ENCODE measurements around the gene RCN2.
A peak's percentile ranks its signal among the peaks of the same experiment; 100 is the strongest.

Gene RCN2

DNA sequence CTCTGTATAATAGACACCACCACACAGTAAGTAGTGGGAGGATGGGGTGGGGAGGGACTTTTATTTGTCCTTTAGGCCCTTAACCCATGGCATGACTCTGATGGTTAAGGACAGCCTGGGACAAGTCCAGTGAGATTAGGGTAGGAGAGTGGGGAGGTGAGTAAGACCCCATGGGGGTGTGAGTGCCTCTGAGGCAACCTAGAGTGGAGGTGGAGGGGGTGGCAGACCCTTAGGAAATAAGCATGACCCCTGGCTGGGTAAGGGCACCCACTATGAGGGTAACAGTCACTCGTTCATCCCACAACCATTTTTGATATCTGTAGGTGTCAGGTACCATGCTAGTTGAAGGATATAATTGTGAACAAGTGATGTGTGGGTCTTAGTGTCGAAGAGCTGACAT is 42.4 kb downstream of the RCN2 start:
- no peak for DNase-seq

GRCh38 chr15:76974456-76975036 is 43.0 kb downstream of the RCN2 start:
- DNase-seq: peak in 2 of 56 donors; percentile 15 to 18

- DNase-seq: no peak
Measured at GRCh38 chr15:76976141-76976540, 44.6 kb downstream of the RCN2 start.

GRCh38 chr15:76976572-76977270 is 45.2 kb downstream of the RCN2 start:
- DNase-seq: no peak

DNA sequence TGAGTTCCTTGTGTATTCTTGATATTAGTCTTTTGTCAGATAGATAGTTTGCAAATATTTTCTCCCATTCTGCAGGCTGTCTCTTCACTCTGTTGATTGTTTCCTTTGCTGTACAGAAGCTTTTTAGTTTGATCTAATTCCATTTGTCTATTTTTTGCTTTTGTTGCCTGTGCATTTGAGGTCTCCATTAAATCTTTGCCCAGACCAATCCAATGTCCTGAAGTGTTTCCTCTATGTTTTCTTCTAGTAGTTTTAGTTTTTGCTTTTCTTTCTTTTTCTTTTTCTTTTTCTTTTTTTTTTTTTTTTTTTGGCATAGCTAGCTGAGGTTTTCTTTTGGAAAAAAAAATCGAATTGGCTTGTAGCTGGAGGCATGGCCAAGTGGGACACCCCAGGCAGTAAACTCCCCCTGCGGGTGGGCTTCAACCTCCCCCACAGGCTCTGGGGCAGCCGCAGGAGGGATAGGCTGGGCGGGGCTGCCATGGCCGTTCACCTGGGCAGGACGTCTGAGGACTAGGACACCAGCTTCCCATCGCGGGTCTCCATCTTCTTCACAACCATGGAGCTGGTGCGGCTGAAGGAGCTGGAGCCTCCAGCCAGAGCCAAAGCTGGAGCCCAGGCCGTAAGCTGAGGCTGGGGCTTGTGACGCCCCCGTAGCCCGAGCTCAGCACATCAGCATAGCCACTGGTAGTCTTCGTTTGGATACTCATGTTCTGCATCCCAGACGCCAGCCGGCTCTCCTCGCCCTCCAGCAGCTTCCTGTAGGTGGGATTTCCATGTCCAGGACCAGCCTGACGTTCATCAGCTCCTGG is 47.2 kb downstream of the RCN2 start:
- DNase-seq: no peak

DNA sequence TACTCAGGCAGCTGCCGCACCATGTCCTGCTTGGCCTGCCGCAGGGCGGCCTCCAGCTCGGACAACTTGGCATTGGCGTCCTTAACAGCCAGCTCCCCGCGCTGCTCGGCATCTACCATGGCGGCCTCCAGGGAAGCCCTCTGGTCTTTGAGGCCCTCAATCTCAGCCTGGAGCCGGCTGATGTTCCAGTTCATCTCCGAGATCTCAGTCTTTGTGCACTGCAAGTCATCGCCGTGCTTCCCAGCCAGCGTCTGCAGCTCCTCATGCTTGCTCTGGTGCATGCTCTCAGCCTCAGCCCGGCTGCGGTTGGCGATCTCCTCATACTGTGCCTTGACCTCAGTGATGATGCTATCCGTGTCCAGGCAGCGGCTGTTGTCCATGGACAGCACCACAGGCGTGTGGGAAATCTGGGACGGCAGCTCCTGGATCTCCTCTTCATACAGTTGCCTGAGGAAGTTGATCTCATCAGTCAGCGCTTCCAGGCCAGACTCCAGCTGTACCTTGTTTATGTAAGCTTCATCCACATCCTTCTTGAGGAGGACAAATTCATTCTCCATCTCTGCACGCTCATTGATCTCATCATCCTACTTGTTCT is 47.9 kb downstream of the RCN2 start:
- no peak for DNase-seq

DNA sequence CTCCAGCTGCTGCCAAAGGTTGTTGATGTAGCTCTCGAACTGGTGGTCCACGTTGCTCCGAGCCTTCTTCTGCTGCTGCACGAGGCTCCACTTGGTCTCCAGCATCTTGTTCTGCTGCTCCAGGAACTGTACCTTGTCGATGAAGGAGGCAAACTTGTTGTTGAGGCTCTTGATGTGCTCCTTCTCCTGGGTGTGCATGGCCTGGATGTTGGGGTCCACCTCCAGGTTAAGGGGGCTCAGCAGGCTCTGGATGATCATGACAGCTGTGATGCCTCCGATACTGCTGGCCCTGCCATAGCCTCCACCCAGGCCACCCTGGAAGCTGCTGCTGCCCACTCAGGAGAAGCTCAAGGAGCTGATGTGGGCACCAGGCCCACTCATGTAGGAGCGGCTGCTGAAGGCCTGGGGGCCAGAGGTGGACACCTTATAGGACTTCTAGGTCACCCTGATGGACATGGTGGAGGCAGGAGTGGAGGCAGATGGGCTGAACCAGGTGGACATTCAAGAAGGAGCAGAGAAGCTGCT is 48.5 kb downstream of the RCN2 start:
- no peak for DNase-seq

- no peak for DNase-seq
Measured at GRCh38 chr15:76982356-76982755, 50.8 kb downstream of the RCN2 start.

- no peak for DNase-seq
Measured at GRCh38 chr15:76982756-76983155, 51.2 kb downstream of the RCN2 start.

DNA sequence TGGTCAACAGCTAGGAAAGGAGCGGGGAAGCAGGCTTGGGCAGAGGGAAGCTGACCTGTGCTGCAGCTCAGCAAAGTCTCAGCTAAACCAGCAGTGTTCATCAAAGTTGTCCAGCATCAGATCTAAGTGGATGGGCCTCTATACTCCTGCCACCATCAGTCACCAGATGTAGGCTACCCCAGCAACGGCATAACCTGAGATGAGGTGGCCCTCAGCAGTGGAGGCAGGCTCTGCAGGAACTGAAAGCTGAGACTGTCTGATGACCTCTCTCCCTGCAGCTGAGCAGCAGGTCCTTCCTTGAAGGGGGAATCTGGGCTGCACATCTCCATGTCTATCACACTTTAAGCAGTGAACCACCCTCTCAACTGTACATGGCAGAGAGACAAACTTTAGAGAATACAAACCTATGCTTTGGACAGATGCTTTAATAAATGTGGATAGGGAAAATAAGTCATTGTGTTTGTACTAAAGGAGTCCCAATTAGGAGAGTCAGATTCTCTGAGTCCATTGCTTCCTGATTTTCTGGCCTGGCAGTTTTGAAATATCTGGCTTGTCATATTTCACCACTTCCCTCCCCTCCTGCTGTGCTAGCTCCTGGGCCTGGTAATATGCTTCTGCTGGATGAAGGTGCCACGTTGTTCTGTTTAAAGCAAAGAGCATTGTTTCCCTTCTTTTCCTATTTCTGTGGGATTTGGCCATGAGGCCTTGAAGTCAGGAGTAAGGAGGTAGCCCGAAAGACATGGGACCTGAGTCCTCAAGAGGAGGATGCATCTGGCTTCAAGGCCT is 52.2 kb downstream of the RCN2 start:
- no peak for DNase-seq

DNA sequence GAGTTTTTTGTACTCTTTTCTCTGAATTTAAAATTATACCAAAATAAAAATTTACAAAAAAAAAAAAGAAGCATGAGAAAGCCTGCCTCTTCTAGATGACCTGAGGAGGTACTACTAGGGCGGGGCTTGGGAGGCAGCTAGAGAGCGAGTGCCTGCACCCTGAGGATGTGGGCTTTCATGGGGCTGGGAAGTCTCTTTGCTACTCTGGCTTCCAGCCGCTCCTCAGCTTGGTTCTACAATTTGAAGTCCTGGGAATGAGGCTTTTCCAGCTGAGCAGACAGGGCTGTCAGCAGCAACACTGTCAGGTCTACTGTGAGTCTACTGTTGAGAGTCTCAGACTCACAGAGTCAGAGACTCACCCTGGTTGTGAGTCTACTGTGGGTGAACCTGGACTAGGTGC is 55.2 kb downstream of the RCN2 start:
- DNase-seq: no peak

- no peak for DNase-seq
Measured at GRCh38 chr15:76987276-76987675, 55.7 kb downstream of the RCN2 start.

DNA sequence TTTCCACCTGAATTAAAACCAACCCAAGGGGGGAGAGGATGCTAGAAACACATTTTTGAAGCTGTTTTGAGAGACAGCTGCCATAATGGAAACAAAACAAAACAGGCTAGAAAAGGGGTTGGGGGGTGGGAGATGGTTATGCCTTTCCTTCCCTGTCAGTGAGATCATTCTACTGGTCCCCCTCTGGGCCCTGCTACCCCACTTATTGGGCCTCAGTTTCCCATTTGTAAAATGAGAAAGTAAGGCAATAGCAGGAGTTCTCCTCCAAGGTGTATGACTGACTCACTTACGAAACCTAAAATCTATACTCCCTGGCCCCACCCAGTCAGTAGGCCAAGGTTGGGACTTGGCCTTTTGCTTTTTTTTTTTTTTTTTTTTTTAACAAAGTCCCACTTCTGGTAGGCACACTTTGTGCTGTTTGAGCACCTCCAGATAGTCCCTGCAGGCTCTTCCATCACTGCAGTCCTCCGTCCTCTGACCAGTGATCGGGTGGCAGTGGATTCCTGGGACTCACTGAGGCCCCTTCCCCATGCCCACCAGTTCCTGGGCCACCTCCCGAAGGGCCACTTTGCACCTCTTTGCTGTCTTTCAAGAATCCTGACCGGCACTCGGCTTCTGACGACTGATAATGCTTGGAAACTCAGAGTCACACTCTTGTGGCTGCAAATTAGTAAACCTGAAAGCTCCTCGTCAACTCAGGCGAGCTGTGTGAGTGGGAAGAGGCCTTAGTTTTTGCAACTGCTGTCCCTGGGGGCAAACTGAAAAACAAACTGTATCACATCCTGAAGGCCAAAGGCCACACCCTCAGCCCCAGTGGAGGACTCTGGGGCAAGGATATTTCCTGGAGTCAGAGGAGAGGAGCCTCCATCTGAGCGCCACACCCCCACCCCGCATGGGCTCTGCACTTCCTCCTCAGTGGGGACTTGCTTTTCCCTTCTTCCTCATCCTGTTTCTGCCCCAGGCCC is 56.6 kb downstream of the RCN2 start:
- peak in 5 of 56 donors; percentile 8 to 22 (median 18) for DNase-seq

DNA sequence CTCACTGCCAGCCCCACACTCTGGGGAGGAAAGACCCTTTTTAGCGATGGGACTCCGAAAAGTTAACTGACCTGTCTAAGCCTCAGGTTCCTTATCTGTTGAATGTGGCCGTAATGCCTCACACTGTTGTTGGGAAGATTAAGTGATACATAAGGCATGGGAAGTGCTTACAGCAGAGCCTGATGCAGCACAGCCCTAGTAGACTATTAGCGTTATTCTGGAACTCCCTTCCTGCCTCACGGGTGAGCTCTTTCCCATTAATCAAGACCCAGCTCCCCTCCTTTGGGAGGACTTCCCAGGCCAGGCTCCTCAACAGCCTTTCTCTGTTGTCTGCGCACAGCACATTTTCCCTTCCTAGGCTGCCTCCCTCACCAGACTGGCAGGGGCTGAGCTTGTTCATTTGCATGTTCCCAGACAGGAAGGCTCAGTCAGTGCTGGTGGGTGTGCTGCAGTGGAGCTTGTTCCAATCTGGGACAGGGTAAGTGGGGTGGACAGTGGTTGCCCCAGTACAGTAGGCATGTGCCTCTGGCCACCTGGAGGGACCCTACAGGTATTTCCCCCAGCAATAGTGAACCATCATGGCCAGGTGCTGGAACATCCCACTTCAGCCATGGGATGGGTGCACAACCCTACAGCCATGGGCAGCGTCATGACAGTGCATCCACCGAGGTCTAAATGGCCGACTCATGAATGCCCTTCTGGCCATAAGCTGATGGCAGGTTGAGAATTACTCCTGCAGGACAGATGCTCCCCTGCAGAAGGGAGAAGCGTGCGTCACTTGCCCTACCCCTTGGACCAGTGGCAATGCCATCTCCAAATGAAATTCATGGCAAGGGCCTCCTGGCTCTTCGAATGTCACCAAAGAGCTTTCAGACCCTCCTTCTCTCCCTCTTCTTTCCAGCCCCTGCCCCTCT is 57.6 kb downstream of the RCN2 start:
- DNase-seq: peak in 5 of 56 donors; percentile 11 to 28 (median 16)

DNA sequence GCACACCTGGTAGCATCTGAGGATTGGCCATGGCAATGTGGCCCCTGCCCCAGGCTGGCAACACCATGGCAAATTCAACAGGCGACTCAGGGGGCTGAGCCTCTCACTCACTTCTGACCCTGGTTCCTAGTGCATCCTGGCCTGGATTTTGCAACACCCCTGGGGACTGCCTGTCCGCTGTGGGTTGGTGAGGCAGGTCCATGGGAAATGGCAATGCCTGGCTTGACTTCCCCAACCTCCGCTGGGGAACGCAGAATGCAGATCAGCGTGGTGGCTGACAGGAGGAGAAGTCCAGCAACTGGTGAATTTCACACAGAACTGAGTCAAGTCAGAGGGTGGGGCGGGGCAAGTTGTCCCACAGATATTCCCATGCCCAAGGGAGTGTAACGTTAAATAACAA is 59.5 kb downstream of the RCN2 start:
- DNase-seq: no peak

GRCh38 chr15:76991741-76992645 is 60.4 kb downstream of the RCN2 start:
- peak in 5 of 56 donors; percentile 11 to 49 (median 19) for DNase-seq

GRCh38 chr15:76993114-76993725 is 61.7 kb downstream of the RCN2 start:
- DNase-seq: no peak

All from amygdala (tissue), 56 donors.